IPS-18a (cell line): ENCODE results near the gene KRT71.

Experiments
- H3K27ac ChIP-seq: one replicate; pipeline ENCODE4 v1.5.1; 2013; ENCODE audit warnings: low read length
- H3K27me3 ChIP-seq: one replicate; pipeline ENCODE4 v1.6.1; 2013; ENCODE audit warnings: mild to moderate bottlenecking, low read length; ENCODE audit not compliant: control insufficient read depth, insufficient read depth
- H3K36me3 ChIP-seq: one replicate; pipeline ENCODE4 v1.6.1; 2013; ENCODE audit warnings: low read depth, low read length; ENCODE audit not compliant: control insufficient read depth
- H3K4me1 ChIP-seq: one replicate; pipeline ENCODE4 v1.6.1; 2013; ENCODE audit warnings: low read depth, low read length; ENCODE audit not compliant: control insufficient read depth
- H3K4me3 ChIP-seq: one replicate; pipeline ENCODE4 v1.5.1; 2013; ENCODE audit warnings: low read length
- H3K9ac ChIP-seq: one replicate; pipeline ENCODE4 v1.6.1; 2013; ENCODE audit warnings: mild to moderate bottlenecking, low read length, moderate library complexity
- H3K9me3 ChIP-seq: one replicate; pipeline ENCODE4 v1.6.1; 2013; ENCODE audit warnings: low read depth, low read length; ENCODE audit not compliant: control insufficient read depth

KRT71 gene

GRCh38 chr12:52551216-52551865, 1.6 kb downstream of the KRT71 start:
- Histone ChIP-seq H3K4me1 (no peaks in the 10 kb centered on the region), H3K36me3 (no peaks in the 10 kb centered on the region), H3K9me3 (no peaks in the 10 kb centered on the region), H3K9ac (no peak overlapping the region), H3K27ac (no peak overlapping the region), H3K27me3 (no peaks in the 10 kb centered on the region), H3K4me3 (no peak overlapping the region)

DNA sequence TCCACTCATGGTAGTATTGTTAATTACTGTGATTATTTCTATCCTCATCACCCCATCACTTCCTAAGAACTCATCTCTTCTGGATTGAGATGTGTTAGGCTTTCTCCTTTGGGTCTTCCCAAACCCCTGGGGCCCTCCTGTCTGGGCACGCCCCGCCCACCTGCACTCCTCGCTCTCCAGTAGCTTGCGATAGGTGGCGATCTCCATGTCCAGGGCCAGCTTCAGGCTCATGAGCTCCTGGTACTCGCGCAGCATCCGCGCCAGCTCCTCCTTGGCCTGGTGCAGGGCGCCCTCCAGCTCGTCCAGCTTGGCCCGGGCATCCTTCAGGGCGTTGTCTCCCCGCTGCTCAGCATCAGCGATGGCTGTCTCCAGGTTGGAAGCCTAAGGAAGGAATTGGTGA, 6.8 kb downstream of the KRT71 start:
- H3K9me3 ChIP-seq, result no peaks in the 10 kb centered on the region
- H3K36me3 ChIP-seq, result no peaks in the 10 kb centered on the region
- H3K27me3 ChIP-seq, result no peaks in the 10 kb centered on the region
- H3K4me1 ChIP-seq, result no peaks in the 10 kb centered on the region
- H3K9ac ChIP-seq, result no peak overlapping the region
- no peak overlapping the region for H3K27ac ChIP-seq
- H3K4me3 ChIP-seq, result no peak overlapping the region

DNA sequence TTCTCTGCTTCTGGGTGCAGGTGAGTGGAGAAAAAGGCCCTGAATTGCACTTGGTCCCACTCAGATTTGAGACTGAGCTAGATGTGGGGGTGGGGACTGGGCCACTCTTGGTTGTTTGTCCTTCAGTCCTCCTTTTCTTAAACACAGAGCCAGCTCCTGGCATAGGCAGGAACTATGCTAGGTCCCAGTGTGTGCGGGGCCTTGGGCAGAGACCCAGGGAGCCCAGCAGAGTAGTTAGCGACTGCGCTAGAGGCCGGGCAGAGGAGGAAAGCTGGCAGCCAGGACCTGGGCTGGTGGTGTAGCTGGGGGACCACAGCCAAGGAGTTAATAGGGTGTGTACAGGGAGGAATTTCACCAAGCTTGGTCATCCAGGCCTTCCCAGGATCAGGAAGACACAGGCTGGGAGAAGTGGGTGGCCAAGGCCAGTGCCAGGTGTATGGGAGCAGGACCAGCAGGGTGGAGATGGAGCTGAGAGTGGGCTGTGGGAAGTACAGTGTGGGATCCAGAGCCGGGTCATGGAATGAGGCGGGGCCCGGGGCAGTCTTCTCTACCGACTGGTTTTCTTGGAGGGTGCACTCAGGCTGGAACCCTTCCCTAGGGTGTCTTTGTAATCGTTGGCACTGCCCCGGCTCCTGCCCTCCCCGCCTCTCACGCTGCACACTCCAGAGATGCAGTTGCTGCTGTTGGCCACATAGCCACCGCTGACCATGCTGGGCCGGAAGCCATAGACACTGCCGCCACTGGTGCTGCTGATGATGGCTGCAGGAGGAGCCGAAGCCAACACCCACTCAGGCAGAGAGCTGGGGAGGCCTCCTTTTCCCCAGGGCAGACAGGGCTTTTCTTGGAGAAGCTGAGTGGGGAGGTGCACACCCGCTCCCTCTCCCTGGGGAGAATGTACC, 8.7 kb downstream of the KRT71 start:
- no peaks in the 10 kb centered on the region for H3K4me1 ChIP-seq
- no peak overlapping the region for H3K9ac ChIP-seq
- H3K4me3 ChIP-seq, result no peak overlapping the region
- no peak overlapping the region for H3K27ac ChIP-seq
- H3K9me3 ChIP-seq, result no peaks in the 10 kb centered on the region
- no peaks in the 10 kb centered on the region for H3K27me3 ChIP-seq
- H3K36me3 ChIP-seq, result no peaks in the 10 kb centered on the region

- Histone ChIP-seq H3K4me1 (no peaks in the 10 kb centered on the region), H3K36me3 (no peaks in the 10 kb centered on the region), H3K27ac (no peak overlapping the region), H3K9ac (no peak overlapping the region), H3K27me3 (no peaks in the 10 kb centered on the region), H3K9me3 (no peaks in the 10 kb centered on the region), H3K4me3 (no peak overlapping the region)
Measured at GRCh38 chr12:52542785-52543318, 10.1 kb downstream of the KRT71 start.

GRCh38 chr12:52542157-52542556, 10.8 kb downstream of the KRT71 start:
- Histone ChIP-seq H3K4me1 (no peaks in the 10 kb centered on the region), H3K9ac (no peak overlapping the region), H3K27me3 (no peaks in the 10 kb centered on the region), H3K9me3 (no peaks in the 10 kb centered on the region), H3K36me3 (no peaks in the 10 kb centered on the region), H3K27ac (no peak overlapping the region), H3K4me3 (no peak overlapping the region)

GRCh38 chr12:52541709-52542108, 11.2 kb downstream of the KRT71 start:
- Histone ChIP-seq H3K4me3 (no peak overlapping the region), H3K9me3 (no peaks in the 10 kb centered on the region), H3K27ac (no peak overlapping the region), H3K9ac (no peak overlapping the region), H3K36me3 (no peaks in the 10 kb centered on the region), H3K4me1 (no peaks in the 10 kb centered on the region), H3K27me3 (no peaks in the 10 kb centered on the region)

DNA sequence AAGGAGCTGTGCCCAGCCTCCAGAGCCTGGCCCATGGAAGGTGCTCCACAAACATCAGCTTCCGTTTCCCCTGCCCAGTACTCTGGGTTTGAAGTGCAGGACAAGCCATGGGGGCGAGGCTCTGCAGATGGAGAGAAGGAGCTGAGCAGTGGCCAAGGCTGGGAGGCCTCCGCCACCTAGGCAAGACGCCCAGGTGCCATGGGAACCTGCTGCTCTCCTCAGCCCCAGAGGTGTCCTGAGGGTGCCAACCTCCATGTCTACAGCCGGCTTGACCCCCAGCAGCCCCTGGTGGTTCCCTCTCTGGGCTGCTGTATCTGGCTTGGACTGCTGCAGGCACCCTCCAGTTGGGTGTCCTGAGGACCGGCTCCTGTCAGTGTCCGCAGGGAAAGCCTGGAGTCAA, 12.4 kb downstream of the KRT71 start:
- Histone ChIP-seq H3K36me3 (no peaks in the 10 kb centered on the region), H3K4me1 (no peaks in the 10 kb centered on the region), H3K9ac (no peak overlapping the region), H3K9me3 (no peaks in the 10 kb centered on the region), H3K27me3 (no peaks in the 10 kb centered on the region), H3K27ac (no peak overlapping the region), H3K4me3 (no peak overlapping the region)

- H3K27ac ChIP-seq, result no peak overlapping the region
- no peaks in the 10 kb centered on the region for H3K27me3 ChIP-seq
- H3K9ac ChIP-seq, result no peak overlapping the region
- no peaks in the 10 kb centered on the region for H3K36me3 ChIP-seq
- H3K9me3 ChIP-seq, result no peaks in the 10 kb centered on the region
- no peaks in the 10 kb centered on the region for H3K4me1 ChIP-seq
- no peak overlapping the region for H3K4me3 ChIP-seq
Measured at GRCh38 chr12:52539821-52540173, 13.1 kb downstream of the KRT71 start.

- Histone ChIP-seq H3K27me3 (no peaks in the 10 kb centered on the region), H3K4me1 (no peaks in the 10 kb centered on the region), H3K4me3 (no peak overlapping the region), H3K27ac (no peak overlapping the region), H3K9ac (no peak overlapping the region), H3K9me3 (no peaks in the 10 kb centered on the region), H3K36me3 (no peaks in the 10 kb centered on the region)
Measured at GRCh38 chr12:52539083-52539820, 13.7 kb downstream of the KRT71 start.

DNA sequence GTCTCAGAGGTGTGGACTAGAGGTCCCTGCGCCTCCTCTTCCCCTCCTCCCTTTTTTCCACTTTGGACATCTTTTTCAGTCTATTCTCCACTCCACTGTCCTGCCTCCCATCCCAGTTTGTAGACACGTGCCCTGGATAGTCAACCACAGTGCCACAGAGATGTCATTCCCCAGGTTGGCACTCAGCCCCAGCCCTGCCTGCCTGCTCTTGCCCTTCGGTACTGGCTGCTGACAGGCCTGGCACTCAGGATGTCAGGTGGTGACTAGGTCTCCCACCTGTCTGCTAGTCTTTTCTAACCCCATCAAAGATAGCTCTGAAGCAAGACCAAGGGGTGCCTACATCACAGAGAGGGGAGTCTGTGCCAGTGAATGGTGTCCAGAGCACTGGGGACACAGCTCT, 15.8 kb downstream of the KRT71 start:
- no peaks in the 10 kb centered on the region for H3K9me3 ChIP-seq
- H3K27me3 ChIP-seq, result no peaks in the 10 kb centered on the region
- H3K27ac ChIP-seq, result no peak overlapping the region
- H3K9ac ChIP-seq, result no peak overlapping the region
- no peaks in the 10 kb centered on the region for H3K36me3 ChIP-seq
- H3K4me3 ChIP-seq, result no peak overlapping the region
- no peaks in the 10 kb centered on the region for H3K4me1 ChIP-seq

- H3K27me3 ChIP-seq, result no peaks in the 10 kb centered on the region
- H3K4me3 ChIP-seq, result no peak overlapping the region
- H3K27ac ChIP-seq, result no peak overlapping the region
- H3K9me3 ChIP-seq, result no peaks in the 10 kb centered on the region
- no peak overlapping the region for H3K9ac ChIP-seq
- H3K36me3 ChIP-seq, result no peaks in the 10 kb centered on the region
- no peaks in the 10 kb centered on the region for H3K4me1 ChIP-seq
Measured at GRCh38 chr12:52535574-52535973, 17.4 kb downstream of the KRT71 start.
